MCF 10A (cell line): ENCODE data around the gene ACTN2. TPM values are rescaled to one million over a fixed set of nuclear protein-coding genes. Genes with fewer than 3 reads are reported as not detected.

ENCODE experiments used
- BruUV-seq: library from RNA; stranded (reverse); fragments of 400-500 nt; replicated peaks from 2 replicates; lab custom pipeline; 2021; lab: Mats Ljungman, UMichigan
- CTCF ChIA-PET: fragments of 300-600 bp; sonication (Branson Sonifier 250); formaldehyde crosslinking; extraction: SDS; loops from one replicate; lab custom pipeline; 2021; ENCODE audit warnings: antibody characterized with exemption, inconsistent platforms; lab: Yijun Ruan, JAX
- POLR2A ChIA-PET: fragments of 300-600, 350-650 bp; sonication (Branson Sonifier 250); formaldehyde crosslinking; extraction: SDS; loops from one replicate; lab custom pipeline; 2020; ENCODE audit warnings: antibody characterized with exemption, inconsistent platforms; lab: Yijun Ruan, JAX
- DNase-seq: peaks from one replicate; pipeline ENCODE4 v3.0.0-alpha.2; 2018; ENCODE audit not compliant: unreplicated experiment
- H3K27ac Mint-ChIP-seq: one replicate; pipeline ENCODE4 v1.8.0; 2022; ENCODE audit warnings: mild to moderate bottlenecking, low read depth, mixed read lengths; ENCODE audit not compliant: unreplicated experiment
- H3K27me3 Mint-ChIP-seq: one replicate; pipeline ENCODE4 v1.8.0; 2022; ENCODE audit warnings: mixed read lengths; ENCODE audit not compliant: insufficient read depth, unreplicated experiment
- H3K36me3 Mint-ChIP-seq: one replicate; pipeline ENCODE4 v1.8.0; 2022; ENCODE audit warnings: mild to moderate bottlenecking, moderate library complexity, mixed read lengths; ENCODE audit not compliant: insufficient read depth, unreplicated experiment
- H3K4me1 Mint-ChIP-seq: one replicate; pipeline ENCODE4 v1.8.0; 2022; ENCODE audit warnings: mixed read lengths; ENCODE audit not compliant: insufficient read depth, unreplicated experiment
- H3K4me3 Mint-ChIP-seq: one replicate; pipeline ENCODE4 v1.8.0; 2022; ENCODE audit warnings: mild to moderate bottlenecking, moderate library complexity, mixed read lengths; ENCODE audit not compliant: unreplicated experiment
- H3K9me3 Mint-ChIP-seq: one replicate; pipeline ENCODE4 v1.8.0; 2022; ENCODE audit warnings: mixed read lengths; ENCODE audit not compliant: unreplicated experiment
- intact Hi-C: fragments of 100-400 bp; cut with micrococcal nuclease; formaldehyde crosslinking; loops from 2 replicates; pipeline ENCODE4 v1.14.1; 2022
- total RNA-seq: library from RNA; stranded (reverse); gene quantifications from 2 replicates; pipeline ENCODE4 v1.2.3, GENCODE V29; 2022
- TF ChIP-seq, protein P1 (sequence below): fragments of 200-600 bp; IDR thresholded peaks from one replicate; pipeline ENCODE4 v1.8.0; 2022; ENCODE audit warnings: antibody characterized with exemption, mild to moderate bottlenecking; ENCODE audit not compliant: unreplicated experiment

Gene ACTN2
- total RNA-seq, 1 experiment from 2014 or later, result not detected

DNA sequence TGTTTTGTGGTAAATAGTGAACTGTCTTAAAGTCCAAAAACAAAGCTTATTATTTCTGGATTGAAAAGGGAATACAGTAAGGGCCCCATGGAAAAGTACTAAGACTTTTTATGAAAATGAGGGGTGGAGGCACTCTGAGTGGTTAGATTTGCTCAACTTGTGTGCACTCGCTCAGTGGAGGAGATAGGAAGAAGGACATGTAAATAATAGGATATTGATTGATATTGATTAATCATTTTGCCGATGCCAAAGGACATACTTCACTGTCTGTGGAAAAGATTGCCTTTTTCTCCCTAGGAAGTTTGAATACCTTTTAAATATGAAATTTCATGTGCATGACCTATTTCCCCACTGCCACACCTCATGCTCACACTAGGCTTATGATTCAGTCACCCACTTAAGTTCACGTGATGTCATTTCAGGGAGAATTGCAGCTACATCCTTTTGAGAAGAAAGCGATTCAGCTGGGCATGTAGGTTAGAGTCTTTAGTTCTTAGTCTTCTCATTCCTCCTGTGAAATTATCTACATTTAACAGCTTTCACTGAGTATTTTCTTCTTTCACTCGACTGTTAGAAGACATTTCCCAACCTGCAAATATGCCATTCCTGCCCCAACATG is 113.8 kb downstream of the ACTN2 start:
- POLR2A ChIA-PET, result interaction anchor here (0.6 to 2.3 kb wide), 12 partner anchors 8 to 769 kb away, joined by 3 to 16 read pairs (median 4); partner anchors contain the start of genes HEATR1 and LGALS8
- BruUV-seq, result no TSS peak
- DNase-seq, result peak; percentile 35
- Mint-ChIP-seq H3K27ac (peak overlapping the region; percentile 43), H3K27me3 (no peaks in the 10 kb centered on the region), H3K9me3 (no peaks in the 10 kb centered on the region), H3K4me3 (no peak overlapping the region), H3K36me3 (peaks cover 21% of the 10 kb centered on the region), H3K4me1 (peaks cover 44% of the 10 kb centered on the region)
- intact Hi-C loops, result no loop called here
- CTCF ChIA-PET, result interaction anchor here (0.6 to 5.5 kb wide), 14 partner anchors 8 to 611 kb away, joined by 3 to 37 read pairs (median 5); partner anchors contain the start of gene HEATR1
- TF ChIP-seq, protein P1, sequence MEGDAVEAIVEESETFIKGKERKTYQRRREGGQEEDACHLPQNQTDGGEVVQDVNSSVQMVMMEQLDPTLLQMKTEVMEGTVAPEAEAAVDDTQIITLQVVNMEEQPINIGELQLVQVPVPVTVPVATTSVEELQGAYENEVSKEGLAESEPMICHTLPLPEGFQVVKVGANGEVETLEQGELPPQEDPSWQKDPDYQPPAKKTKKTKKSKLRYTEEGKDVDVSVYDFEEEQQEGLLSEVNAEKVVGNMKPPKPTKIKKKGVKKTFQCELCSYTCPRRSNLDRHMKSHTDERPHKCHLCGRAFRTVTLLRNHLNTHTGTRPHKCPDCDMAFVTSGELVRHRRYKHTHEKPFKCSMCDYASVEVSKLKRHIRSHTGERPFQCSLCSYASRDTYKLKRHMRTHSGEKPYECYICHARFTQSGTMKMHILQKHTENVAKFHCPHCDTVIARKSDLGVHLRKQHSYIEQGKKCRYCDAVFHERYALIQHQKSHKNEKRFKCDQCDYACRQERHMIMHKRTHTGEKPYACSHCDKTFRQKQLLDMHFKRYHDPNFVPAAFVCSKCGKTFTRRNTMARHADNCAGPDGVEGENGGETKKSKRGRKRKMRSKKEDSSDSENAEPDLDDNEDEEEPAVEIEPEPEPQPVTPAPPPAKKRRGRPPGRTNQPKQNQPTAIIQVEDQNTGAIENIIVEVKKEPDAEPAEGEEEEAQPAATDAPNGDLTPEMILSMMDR, result no peak

DNA sequence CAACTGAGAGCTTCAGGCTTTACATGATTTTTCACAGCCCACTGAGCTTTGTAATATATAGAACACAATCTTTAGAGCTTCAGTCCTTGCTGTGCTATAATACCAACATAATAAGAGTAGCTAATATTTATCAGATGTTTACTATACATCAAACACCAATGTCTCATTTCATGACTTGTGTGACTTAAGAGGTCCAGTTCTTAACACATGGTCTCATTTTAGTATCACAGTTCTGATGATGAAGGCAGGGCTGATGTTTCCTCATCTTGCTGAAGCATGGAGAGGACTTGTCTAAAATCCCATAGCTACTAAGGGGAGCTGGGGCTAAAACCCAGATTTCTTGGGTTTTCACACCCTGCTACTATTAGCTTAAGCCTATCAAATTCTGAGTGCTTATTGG is 114.3 kb downstream of the ACTN2 start:
- BruUV-seq, result no TSS peak
- Mint-ChIP-seq H3K27me3 (no peaks in the 10 kb centered on the region), H3K4me3 (no peak overlapping the region), H3K4me1 (peaks cover 44% of the 10 kb centered on the region), H3K9me3 (no peaks in the 10 kb centered on the region), H3K36me3 (peaks cover 22% of the 10 kb centered on the region), H3K27ac (peak overlapping the region; percentile 43)
- TF ChIP-seq, protein P1, result no peak
- intact Hi-C loops, result no loop called here
- no peak for DNase-seq
- POLR2A ChIA-PET, result interaction anchor here (0.6 to 2.3 kb wide), 10 partner anchors 10 to 277 kb away, joined by 3 to 16 read pairs (median 4); partner anchors contain the start of genes HEATR1 and LGALS8
- CTCF ChIA-PET, result interaction anchor here (0.6 to 5.5 kb wide), 9 partner anchors 10 to 412 kb away, joined by 3 to 37 read pairs (median 8); partner anchors contain the start of gene HEATR1

DNA sequence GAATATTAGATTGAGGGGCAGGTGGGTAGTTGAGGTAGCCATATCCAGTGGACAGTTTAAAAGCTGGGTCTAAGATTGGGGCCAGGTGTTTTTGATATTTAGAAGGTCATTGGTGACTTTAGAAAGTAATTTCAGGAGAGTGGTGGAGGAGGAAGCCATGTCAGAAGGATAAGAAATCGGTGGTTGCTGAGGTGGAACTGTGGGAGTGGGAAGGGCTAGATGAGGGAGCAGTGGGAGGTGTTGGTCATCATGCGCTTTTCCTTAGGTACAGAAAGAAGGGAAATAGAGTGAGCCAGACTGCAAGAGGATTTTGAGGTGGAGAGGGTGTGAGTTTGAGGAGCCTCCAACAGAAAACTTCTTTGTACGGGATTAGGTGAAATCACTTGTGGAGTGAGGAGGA is 116.0 kb downstream of the ACTN2 start:
- ChIA-PET CTCF (interaction anchor here (0.8 to 5.5 kb wide), 5 partner anchors 8 to 585 kb away, joined by 3 to 37 read pairs (median 7); no protein-coding TSS in a partner anchor), POLR2A (interaction anchor here (1.2 to 1.9 kb wide), 2 partner anchors 7 to 11 kb away, joined by 3 to 9 read pairs; partner anchors contain the start of gene MTR)
- H3K36me3 Mint-ChIP-seq, result peaks cover 23% of the 10 kb centered on the region
- DNase-seq, result no peak
- BruUV-seq, result no TSS peak
- H3K4me3 Mint-ChIP-seq, result no peak overlapping the region
- H3K27ac Mint-ChIP-seq, result no peak overlapping the region
- TF ChIP-seq, protein P1, result no peak
- H3K9me3 Mint-ChIP-seq, result no peaks in the 10 kb centered on the region
- H3K4me1 Mint-ChIP-seq, result peaks cover 33% of the 10 kb centered on the region
- H3K27me3 Mint-ChIP-seq, result no peaks in the 10 kb centered on the region
- intact Hi-C loops, result no loop called here

DNA sequence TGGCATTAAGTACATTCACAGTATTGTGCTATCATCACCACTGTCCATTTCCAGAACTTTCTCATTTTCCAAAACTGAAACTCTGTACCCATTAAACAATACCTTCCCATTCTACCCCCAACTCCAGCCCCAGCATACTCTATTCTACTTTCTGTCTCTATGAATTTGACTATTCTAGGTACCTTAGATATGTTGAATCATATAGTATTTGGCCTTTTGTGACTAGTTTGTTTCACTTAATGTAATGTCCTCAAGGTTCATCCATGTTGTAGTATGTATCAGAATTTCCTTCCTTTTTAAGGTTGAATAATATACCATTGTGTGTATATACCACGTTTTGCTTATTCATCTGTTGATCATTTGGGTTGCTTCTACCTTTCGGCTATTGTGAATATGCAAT is 120.3 kb downstream of the ACTN2 start:
- intact Hi-C loops, result no loop called here
- Mint-ChIP-seq H3K4me1 (peaks cover 12% of the 10 kb centered on the region), H3K4me3 (no peak overlapping the region), H3K36me3 (peaks cover 67% of the 10 kb centered on the region), H3K27me3 (no peaks in the 10 kb centered on the region), H3K27ac (no peak overlapping the region), H3K9me3 (no peaks in the 10 kb centered on the region)
- TF ChIP-seq, protein P1, result no peak
- no peak for DNase-seq
- CTCF ChIA-PET, result interaction anchor here (1.5 kb wide), 2 partner anchors 12 to 581 kb away, joined by 3 to 7 read pairs; partner anchors contain the start of gene MTR
- POLR2A ChIA-PET, result interaction anchor here (1.0 to 10.9 kb wide), 3 partner anchors 11 to 202 kb away, joined by 3 to 81 read pairs (median 4); partner anchors contain the start of genes HEATR1 and MTR
- no TSS peak for BruUV-seq
